ENCODE results near the gene CHD2. TPM values are rescaled to one million over a fixed set of nuclear protein-coding genes. Genes with fewer than 3 reads are reported as not detected.

The CHD2 gene
- total RNA-seq, 1 donor from 2014 or later = 93.4 TPM

- Mint-ChIP-seq H3K27ac (ENCODE audit: unreplicated experiment) (no peak overlapping the region), H3K27me3 (ENCODE audit: low read depth) (no peaks in the 10 kb centered on the region), H3K36me3 (ENCODE audit: low read depth) (peaks cover 54% of the 10 kb centered on the region), H3K4me1 (no peaks in the 10 kb centered on the region), H3K4me3 (no peak overlapping the region), H3K9me3 (no peaks in the 10 kb centered on the region)
- no peak for TF ChIP-seq CTCF (conservative IDR thresholded peaks at IDR 0.05)
- DNase-seq (ENCODE audit: low read depth, low spot score) = no peak
Observed at GRCh38 chr15:93020976-93021772, 121.0 kb downstream of the CHD2 start.

- no peak overlapping the region for H3K27ac Mint-ChIP-seq (ENCODE audit: unreplicated experiment)
- TF ChIP-seq CTCF (conservative IDR thresholded peaks at IDR 0.05) = no peak
- H3K36me3 Mint-ChIP-seq (ENCODE audit: low read depth) = peaks cover 50% of the 10 kb centered on the region
- H3K4me3 Mint-ChIP-seq = no peak overlapping the region
- H3K9me3 Mint-ChIP-seq = no peaks in the 10 kb centered on the region
- no peaks in the 10 kb centered on the region for H3K27me3 Mint-ChIP-seq (ENCODE audit: low read depth)
- H3K4me1 Mint-ChIP-seq = peaks cover 5% of the 10 kb centered on the region
- DNase-seq (ENCODE audit: low read depth, low spot score) = no peak
Observed at GRCh38 chr15:93024293-93024692, 124.2 kb downstream of the CHD2 start.

GRCh38 chr15:93024716-93025624 lies 124.8 kb downstream of the CHD2 start:
- H3K4me3 Mint-ChIP-seq = peak overlapping the region; percentile 20
- peaks cover 46% of the 10 kb centered on the region for H3K36me3 Mint-ChIP-seq (ENCODE audit: low read depth)
- peaks cover 12% of the 10 kb centered on the region for H3K4me1 Mint-ChIP-seq
- TF ChIP-seq CTCF (conservative IDR thresholded peaks at IDR 0.05) = no peak
- H3K9me3 Mint-ChIP-seq = no peaks in the 10 kb centered on the region
- peak overlapping the region; percentile 31 for H3K27ac Mint-ChIP-seq (ENCODE audit: unreplicated experiment)
- H3K27me3 Mint-ChIP-seq (ENCODE audit: low read depth) = peaks cover 2% of the 10 kb centered on the region
- no peak for DNase-seq (ENCODE audit: low read depth, low spot score)

GRCh38 chr15:93025625-93025982 lies 125.5 kb downstream of the CHD2 start:
- H3K4me3 Mint-ChIP-seq = no peak overlapping the region
- DNase-seq (ENCODE audit: low read depth, low spot score) = no peak
- TF ChIP-seq CTCF (conservative IDR thresholded peaks at IDR 0.05) = no peak
- H3K27ac Mint-ChIP-seq (ENCODE audit: unreplicated experiment) = no peak overlapping the region
- peaks cover 45% of the 10 kb centered on the region for H3K36me3 Mint-ChIP-seq (ENCODE audit: low read depth)
- H3K9me3 Mint-ChIP-seq = no peaks in the 10 kb centered on the region
- peaks cover 18% of the 10 kb centered on the region for H3K4me1 Mint-ChIP-seq
- H3K27me3 Mint-ChIP-seq (ENCODE audit: low read depth) = peaks cover 8% of the 10 kb centered on the region

- no peak for TF ChIP-seq CTCF (conservative IDR thresholded peaks at IDR 0.05)
- Mint-ChIP-seq H3K4me1 (peaks cover 25% of the 10 kb centered on the region), H3K27me3 (ENCODE audit: low read depth) (peaks cover 10% of the 10 kb centered on the region), H3K9me3 (no peaks in the 10 kb centered on the region), H3K36me3 (ENCODE audit: low read depth) (peaks cover 41% of the 10 kb centered on the region), H3K27ac (ENCODE audit: unreplicated experiment) (peak overlapping the region; percentile 46), H3K4me3 (peak overlapping the region; percentile 50)
- DNase-seq (ENCODE audit: low read depth, low spot score) = no peak
Observed at GRCh38 chr15:93026380-93026817, 126.3 kb downstream of the CHD2 start.

Measured in neural crest cell (in vitro differentiated cells).